OCI-LY7 (cell line): Measurements from ENCODE around the gene APLN. TPM values are rescaled to one million over a fixed set of nuclear protein-coding genes. Genes with fewer than 3 reads are reported as not detected.

Experiments used
- BruUV-seq: library from RNA; stranded (reverse); fragments of 400-500 nt; replicated peaks from 2 replicates; lab custom pipeline; 2021; lab: Mats Ljungman, UMichigan
- CTCF ChIA-PET: fragments of 300-600 bp; sonication (Branson Sonifier 250); formaldehyde crosslinking; loops from one replicate; lab custom pipeline; 2022; ENCODE audit warnings: antibody characterized with exemption; ENCODE audit not compliant: unreplicated experiment; lab: Charles Lee
- POLR2A ChIA-PET: fragments of 300-600 bp; sonication (Branson Sonifier 250); formaldehyde crosslinking; loops from one replicate; lab custom pipeline; 2022; ENCODE audit warnings: antibody characterized with exemption; lab: Charles Lee
- DNase-seq: peaks from one replicate; pipeline ENCODE4 v3.0.0-alpha.2; 2015; ENCODE audit warnings: low spot score
- H2AFZ ChIP-seq: fragments of 200-600 bp; sonication (generic), shearing (Covaris generic); 2 replicates; pipeline ENCODE4 v1.6.1; 2014; ENCODE audit warnings: mild to moderate bottlenecking, antibody characterized with exemption, low read length, moderate library complexity
- H3K27ac ChIP-seq: fragments of 200-600 bp; sonication (generic); 2 replicates; pipeline ENCODE4 v1.5.1; 2014; ENCODE audit warnings: mixed run types, low read depth, mild to moderate bottlenecking, moderate library complexity, low read length, inconsistent platforms; ENCODE audit not compliant: poor library complexity, severe bottlenecking
- H3K36me3 ChIP-seq: fragments of 200-600 bp; sonication (generic); 2 replicates; pipeline ENCODE4 v1.6.1; 2014; ENCODE audit warnings: mild to moderate bottlenecking, antibody characterized with exemption, low read length, moderate library complexity, mixed read lengths; ENCODE audit not compliant: insufficient read depth
- H3K4me1 ChIP-seq: fragments of 200-600 bp; sonication (generic); 2 replicates; pipeline ENCODE4 v1.5.1; 2014; ENCODE audit warnings: mild to moderate bottlenecking, low read length; ENCODE audit not compliant: insufficient read depth, poor library complexity, severe bottlenecking
- H3K4me2 ChIP-seq: fragments of 200-600 bp; sonication (generic); 2 replicates; pipeline ENCODE4 v1.6.1; 2014; ENCODE audit warnings: mild to moderate bottlenecking, low read length
- H3K4me3 ChIP-seq: fragments of 200-600 bp; sonication (generic); 2 replicates; pipeline ENCODE4 v1.5.1; 2014; ENCODE audit warnings: mild to moderate bottlenecking, low read depth, low read length; ENCODE audit not compliant: poor library complexity, severe bottlenecking
- H3K79me2 ChIP-seq: fragments of 200-600 bp; sonication (generic); 2 replicates; pipeline ENCODE4 v1.6.1; 2016; ENCODE audit warnings: low read depth, mild to moderate bottlenecking, low read length, moderate library complexity, mixed read lengths; ENCODE audit not compliant: insufficient read depth
- H3K9me2 ChIP-seq: fragments of 200-600 bp; sonication (generic); 2 replicates; pipeline ENCODE4 v1.6.1; 2016; ENCODE audit warnings: mild to moderate bottlenecking, low read length, mixed read lengths; ENCODE audit not compliant: insufficient read depth
- H3K9me3 ChIP-seq: fragments of 200-600 bp; sonication (generic); 2 replicates; pipeline ENCODE4 v1.6.1; 2014; ENCODE audit warnings: mild to moderate bottlenecking, mixed run types, low read length, mixed read lengths
- H4K20me1 ChIP-seq: fragments of 200-600 bp; sonication (generic); 2 replicates; pipeline ENCODE4 v1.6.1; 2014; ENCODE audit warnings: mild to moderate bottlenecking, antibody characterized with exemption, low read length, moderate library complexity, mixed read lengths; ENCODE audit not compliant: insufficient read depth
- EZH2phosphoT487 ChIP-seq: fragments of 200-600 bp; sonication (generic); IDR thresholded peaks from 2 replicates; pipeline ENCODE4 v1.6.1; 2018; ENCODE audit warnings: low read depth, borderline replicate concordance, mild to moderate bottlenecking, mixed run types, antibody characterized with exemption, low read length, moderate library complexity, mixed read lengths
- intact Hi-C: fragments of 100-400 bp; cut with micrococcal nuclease; formaldehyde crosslinking; loops from one replicate; pipeline ENCODE4 v1.10.0; 2022; ENCODE audit not compliant: unreplicated experiment
- total RNA-seq, 2 experiments: library from RNA; depleted of rRNA in 1 of 2; stranded (reverse); fragments of >200 nt in 1 of 2; shearing (Covaris generic) in 1 of 2; gene quantifications; 2 replicates each; pipeline ENCODE4 v1.2.3, GENCODE V29; 2014 to 2022
- TF ChIP-seq, protein P1 (sequence below): fragments of 200-600 bp; sonication (generic); conservative IDR thresholded peaks from 2 replicates; pipeline ENCODE4 v1.5.1; 2014; ENCODE audit warnings: mild to moderate bottlenecking, antibody characterized with exemption, low read length, moderate library complexity, mixed read lengths

Gene APLN
- total RNA-seq, 2 experiments from 2014 or later, result 0.13 TPM; not detected in 1

DNA sequence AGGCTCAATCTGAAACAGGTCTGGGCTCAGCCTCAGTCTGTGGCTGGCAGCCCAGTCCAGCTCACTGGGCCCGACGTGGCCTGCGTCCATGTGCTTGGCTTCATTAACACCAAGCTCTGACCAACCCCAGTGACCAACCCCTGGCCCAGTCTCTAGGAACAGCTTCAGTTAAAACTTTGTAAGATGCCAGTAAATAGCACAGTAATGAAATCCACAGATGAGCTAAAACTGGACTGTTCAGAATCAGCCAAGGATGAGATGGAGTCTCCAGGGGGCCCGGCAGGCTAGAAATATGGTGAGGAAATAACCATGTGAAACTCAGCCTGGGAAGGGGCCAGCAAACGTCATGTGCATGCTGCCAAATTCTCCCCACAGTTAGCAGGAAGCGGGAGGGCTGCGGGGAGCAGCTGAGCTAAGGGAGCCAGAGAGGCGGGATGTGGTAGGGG is 46.9 kb upstream of the APLN start:
- H3K9me2 ChIP-seq, result no peaks in the 10 kb centered on the region
- TF ChIP-seq, protein P1, sequence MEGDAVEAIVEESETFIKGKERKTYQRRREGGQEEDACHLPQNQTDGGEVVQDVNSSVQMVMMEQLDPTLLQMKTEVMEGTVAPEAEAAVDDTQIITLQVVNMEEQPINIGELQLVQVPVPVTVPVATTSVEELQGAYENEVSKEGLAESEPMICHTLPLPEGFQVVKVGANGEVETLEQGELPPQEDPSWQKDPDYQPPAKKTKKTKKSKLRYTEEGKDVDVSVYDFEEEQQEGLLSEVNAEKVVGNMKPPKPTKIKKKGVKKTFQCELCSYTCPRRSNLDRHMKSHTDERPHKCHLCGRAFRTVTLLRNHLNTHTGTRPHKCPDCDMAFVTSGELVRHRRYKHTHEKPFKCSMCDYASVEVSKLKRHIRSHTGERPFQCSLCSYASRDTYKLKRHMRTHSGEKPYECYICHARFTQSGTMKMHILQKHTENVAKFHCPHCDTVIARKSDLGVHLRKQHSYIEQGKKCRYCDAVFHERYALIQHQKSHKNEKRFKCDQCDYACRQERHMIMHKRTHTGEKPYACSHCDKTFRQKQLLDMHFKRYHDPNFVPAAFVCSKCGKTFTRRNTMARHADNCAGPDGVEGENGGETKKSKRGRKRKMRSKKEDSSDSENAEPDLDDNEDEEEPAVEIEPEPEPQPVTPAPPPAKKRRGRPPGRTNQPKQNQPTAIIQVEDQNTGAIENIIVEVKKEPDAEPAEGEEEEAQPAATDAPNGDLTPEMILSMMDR, result no peak
- no peak for TF ChIP-seq EZH2phosphoT487
- no peak for DNase-seq
- peaks cover 11% of the 10 kb centered on the region for H3K4me1 ChIP-seq
- ChIA-PET POLR2A (interaction anchor here (0.7 kb wide), 1 partner anchor 67 kb away, joined by 3 read pairs; no protein-coding TSS in a partner anchor), CTCF (no interaction called here)
- intact Hi-C loops, result no loop called here
- BruUV-seq, result no TSS peak
- no peaks in the 10 kb centered on the region for H4K20me1 ChIP-seq
- H3K27ac ChIP-seq, result no peak overlapping the region
- no peak overlapping the region for H3K4me3 ChIP-seq
- H3K79me2 ChIP-seq, result no peaks in the 10 kb centered on the region
- H3K36me3 ChIP-seq, result no peaks in the 10 kb centered on the region
- H3K9me3 ChIP-seq, result no peaks in the 10 kb centered on the region
- no peak overlapping the region for H3K4me2 ChIP-seq
- H2AFZ ChIP-seq, result no peak overlapping the region

DNA sequence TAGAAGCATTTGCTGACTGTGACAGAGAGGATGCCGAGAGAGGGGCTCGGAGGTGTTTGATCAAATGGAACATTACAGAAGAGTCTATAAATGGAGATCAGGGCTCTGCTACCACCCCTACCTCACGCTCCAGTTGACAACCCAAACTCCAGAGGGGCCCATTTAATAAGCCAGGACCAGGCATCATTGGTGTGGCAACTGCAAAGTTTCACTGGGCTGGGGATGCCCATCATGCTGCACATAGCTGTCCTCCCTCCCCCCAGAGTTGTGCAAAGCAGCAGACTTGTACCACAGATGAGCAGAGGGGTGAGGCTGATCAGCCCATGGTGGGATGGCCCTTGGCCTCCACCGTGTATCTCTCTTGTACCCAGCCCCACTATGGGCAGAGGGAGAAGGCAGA is 45.8 kb upstream of the APLN start:
- no peak overlapping the region for H2AFZ ChIP-seq
- no peaks in the 10 kb centered on the region for H3K79me2 ChIP-seq
- H3K9me2 ChIP-seq, result no peaks in the 10 kb centered on the region
- ChIA-PET CTCF (no interaction called here), POLR2A (no interaction called here)
- TF ChIP-seq, protein P1, result no peak
- TF ChIP-seq EZH2phosphoT487, result no peak
- peaks cover 12% of the 10 kb centered on the region for H3K4me1 ChIP-seq
- DNase-seq, result no peak
- H3K36me3 ChIP-seq, result no peaks in the 10 kb centered on the region
- no peaks in the 10 kb centered on the region for H4K20me1 ChIP-seq
- intact Hi-C loops, result no loop called here
- BruUV-seq, result no TSS peak
- no peak overlapping the region for H3K4me2 ChIP-seq
- no peak overlapping the region for H3K27ac ChIP-seq
- H3K4me3 ChIP-seq, result no peak overlapping the region
- no peaks in the 10 kb centered on the region for H3K9me3 ChIP-seq

DNA sequence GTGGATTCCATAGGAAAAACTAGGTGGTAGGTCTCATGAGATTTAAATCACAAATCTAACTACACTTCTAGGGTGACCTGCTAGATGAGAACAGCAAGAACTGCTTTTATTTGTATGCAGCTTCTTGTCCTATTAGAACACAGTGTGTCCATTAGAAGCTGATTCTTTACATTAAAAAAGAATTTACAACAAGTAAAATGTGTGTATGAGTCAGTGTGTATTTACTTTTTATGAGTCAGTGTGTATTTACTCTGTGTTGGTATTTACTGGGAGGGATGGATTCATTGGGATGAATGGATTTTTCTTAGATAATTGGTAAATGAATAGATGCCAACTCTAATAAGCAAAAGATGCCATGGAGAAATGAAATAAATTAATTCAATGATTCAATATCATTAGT is 43.4 kb upstream of the APLN start:
- Histone ChIP-seq H3K79me2 (no peaks in the 10 kb centered on the region), H3K9me3 (no peaks in the 10 kb centered on the region), H3K4me3 (no peak overlapping the region), H3K4me1 (peaks cover 12% of the 10 kb centered on the region), H2AFZ (no peak overlapping the region), H3K27ac (no peak overlapping the region), H3K36me3 (no peaks in the 10 kb centered on the region), H3K9me2 (no peaks in the 10 kb centered on the region), H4K20me1 (no peaks in the 10 kb centered on the region), H3K4me2 (no peak overlapping the region)
- ChIA-PET POLR2A (interaction anchor here (0.6 kb wide), 2 partner anchors 74 to 983 kb away, joined by 3 to 5 read pairs; no protein-coding TSS in a partner anchor), CTCF (no interaction called here)
- no peak for TF ChIP-seq EZH2phosphoT487
- TF ChIP-seq, protein P1, result no peak
- BruUV-seq, result no TSS peak
- intact Hi-C loops, result no loop called here
- no peak for DNase-seq
